ENCODE measurements around the gene KLHL26. TPM values are rescaled to one million over a fixed set of nuclear protein-coding genes. Genes with fewer than 3 reads are reported as not detected.
A peak's percentile ranks its signal among the peaks of the same experiment; 100 is the strongest.

The KLHL26 gene, protein sequence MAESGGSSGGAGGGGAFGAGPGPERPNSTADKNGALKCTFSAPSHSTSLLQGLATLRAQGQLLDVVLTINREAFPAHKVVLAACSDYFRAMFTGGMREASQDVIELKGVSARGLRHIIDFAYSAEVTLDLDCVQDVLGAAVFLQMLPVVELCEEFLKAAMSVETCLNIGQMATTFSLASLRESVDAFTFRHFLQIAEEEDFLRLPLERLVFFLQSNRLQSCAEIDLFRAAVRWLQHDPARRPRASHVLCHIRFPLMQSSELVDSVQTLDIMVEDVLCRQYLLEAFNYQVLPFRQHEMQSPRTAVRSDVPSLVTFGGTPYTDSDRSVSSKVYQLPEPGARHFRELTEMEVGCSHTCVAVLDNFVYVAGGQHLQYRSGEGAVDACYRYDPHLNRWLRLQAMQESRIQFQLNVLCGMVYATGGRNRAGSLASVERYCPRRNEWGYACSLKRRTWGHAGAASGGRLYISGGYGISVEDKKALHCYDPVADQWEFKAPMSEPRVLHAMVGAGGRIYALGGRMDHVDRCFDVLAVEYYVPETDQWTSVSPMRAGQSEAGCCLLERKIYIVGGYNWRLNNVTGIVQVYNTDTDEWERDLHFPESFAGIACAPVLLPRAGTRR
- polyA plus RNA-seq: 0.68 to 2.0 TPM (median 1.3 TPM) in 3 replicates
- 2.0 TPM for polyA plus RNA-seq (2011; ENCODE audit: low read depth)
- 0.96 and 2.0 TPM in 2 replicates for polyA plus RNA-seq (2011; cell fraction: cytosol; rRNA removed)
- 2.1 and 2.7 TPM in 2 replicates for polyA plus RNA-seq (2011; cell fraction: nucleus; rRNA removed)
- 2.4 and 3.0 TPM in 2 replicates for polyA plus RNA-seq (2012; ENCODE audit: low replicate concordance)
- polyA minus RNA-seq: 0.83 to 3.1 TPM (median 2.3 TPM) in 3 replicates
- polyA minus RNA-seq (2011; cell fraction: cytosol; rRNA and poly(A)+ RNA removed): 13.0 TPM
- polyA minus RNA-seq (2011; cell fraction: nucleus; rRNA and poly(A)+ RNA removed): 2.3 and 9.3 TPM in 2 replicates

DNA sequence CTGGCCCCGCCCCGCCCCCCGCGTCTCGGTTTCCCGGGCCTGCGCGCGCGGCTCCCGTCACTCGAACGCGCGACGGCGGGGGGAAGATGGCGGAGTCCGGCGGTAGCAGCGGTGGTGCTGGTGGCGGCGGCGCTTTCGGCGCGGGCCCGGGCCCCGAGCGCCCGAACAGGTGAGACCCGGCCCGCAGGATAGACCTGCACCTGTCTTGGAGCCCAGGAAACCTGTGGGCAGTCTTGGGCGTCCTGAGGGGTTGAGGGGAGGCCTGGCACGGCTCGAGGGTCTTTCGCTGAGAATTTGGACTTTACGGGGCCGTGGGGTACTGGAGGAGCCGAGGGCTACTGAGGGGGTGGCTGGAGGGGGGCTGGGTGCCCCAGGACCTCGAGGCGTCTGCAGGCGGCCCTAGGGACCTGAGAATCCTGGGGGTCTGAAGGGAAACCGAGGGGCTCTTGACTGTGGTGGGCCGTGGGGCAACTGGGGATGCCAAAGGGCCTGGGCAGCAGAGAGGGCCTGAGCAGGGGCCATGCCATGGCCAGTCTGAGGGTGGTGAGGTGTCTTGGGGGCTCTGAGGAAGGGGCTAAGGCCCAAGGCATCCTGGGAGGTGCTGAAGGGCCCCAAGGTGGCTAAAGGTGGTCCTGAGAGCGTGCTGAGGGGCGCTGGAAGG, at the start of gene KLHL26:
TSS of gene KLHL26 (plus strand) at position 60 of the 661 bp plus-strand sequence. CDS start at position 87, 27 bp downstream.
- TF ChIP-seq EZH2 (IDR thresholded peaks at IDR 0.05; ENCODE audit: low read length): no peak
- TF ChIP-seq, protein P1, sequence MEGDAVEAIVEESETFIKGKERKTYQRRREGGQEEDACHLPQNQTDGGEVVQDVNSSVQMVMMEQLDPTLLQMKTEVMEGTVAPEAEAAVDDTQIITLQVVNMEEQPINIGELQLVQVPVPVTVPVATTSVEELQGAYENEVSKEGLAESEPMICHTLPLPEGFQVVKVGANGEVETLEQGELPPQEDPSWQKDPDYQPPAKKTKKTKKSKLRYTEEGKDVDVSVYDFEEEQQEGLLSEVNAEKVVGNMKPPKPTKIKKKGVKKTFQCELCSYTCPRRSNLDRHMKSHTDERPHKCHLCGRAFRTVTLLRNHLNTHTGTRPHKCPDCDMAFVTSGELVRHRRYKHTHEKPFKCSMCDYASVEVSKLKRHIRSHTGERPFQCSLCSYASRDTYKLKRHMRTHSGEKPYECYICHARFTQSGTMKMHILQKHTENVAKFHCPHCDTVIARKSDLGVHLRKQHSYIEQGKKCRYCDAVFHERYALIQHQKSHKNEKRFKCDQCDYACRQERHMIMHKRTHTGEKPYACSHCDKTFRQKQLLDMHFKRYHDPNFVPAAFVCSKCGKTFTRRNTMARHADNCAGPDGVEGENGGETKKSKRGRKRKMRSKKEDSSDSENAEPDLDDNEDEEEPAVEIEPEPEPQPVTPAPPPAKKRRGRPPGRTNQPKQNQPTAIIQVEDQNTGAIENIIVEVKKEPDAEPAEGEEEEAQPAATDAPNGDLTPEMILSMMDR (optimal IDR thresholded peaks at IDR 0.05 in 1 of 3, IDR thresholded peaks at IDR 0.05 in 1 of 3, conservative IDR thresholded peaks at IDR 0.05 in 1 of 3; ENCODE audit: extremely low read depth in 1 of 3, insufficient read depth in 2 of 3, low read length in 3 of 3): no peak
- Histone ChIP-seq H3K36me3 (ENCODE audit: control insufficient read depth in 2 of 2, extremely low read depth in 1 of 2, insufficient read depth in 2 of 2, low read length in 2 of 2) (no peaks in the 10 kb centered on the region), H3K9ac (ENCODE audit: control insufficient read depth, extremely low read depth, insufficient read depth, low read length) (peak within 1 kb of the TSS; percentile 83), H3K9me3 (ENCODE audit: control insufficient read depth, low read depth, low read length) (no peaks in the 10 kb centered on the region), H3K4me2 (ENCODE audit: control insufficient read depth, extremely low read depth, insufficient read depth, low read depth, low read length) (peak within 1 kb of the TSS; percentile 90), H3K79me2 (ENCODE audit: control insufficient read depth, insufficient read depth, low read length) (no peaks in the 10 kb centered on the region), H3K4me1 (ENCODE audit: control insufficient read depth, extremely low read depth, insufficient read depth, low read length) (peaks cover 19% of the 10 kb centered on the region), H4K20me1 (ENCODE audit: control insufficient read depth, extremely low read depth, insufficient read depth, low read length) (no peaks in the 10 kb centered on the region), H3K27me3 (ENCODE audit: control insufficient read depth, extremely low read depth, insufficient read depth, low read length) (no peaks in the 10 kb centered on the region), H3K9me1 (ENCODE audit: control insufficient read depth, extremely low read depth, insufficient read depth, low read length) (no peaks in the 10 kb centered on the region), H2AFZ (ENCODE audit: control insufficient read depth, low read length) (peak within 1 kb of the TSS; percentile 88), H3K4me3 (ENCODE audit: control insufficient read depth in 2 of 3, extremely low read depth in 1 of 3, insufficient read depth in 2 of 3, low read depth in 1 of 3, low read length in 3 of 3) (peak within 1 kb of the TSS; percentile 80 to 90 (median 89)), H3K27ac (ENCODE audit: control insufficient read depth, insufficient read depth, low read length) (peak within 1 kb of the TSS; percentile 52)
- no peak for FAIRE-seq
- dilution Hi-C loops (cut with MboI; ENCODE audit: extremely low pct_ligation_motif_present, low sequenced_read_pairs): no loop called here
- no peak for DNase-seq (ENCODE audit: low read depth, low spot score)

DNA sequence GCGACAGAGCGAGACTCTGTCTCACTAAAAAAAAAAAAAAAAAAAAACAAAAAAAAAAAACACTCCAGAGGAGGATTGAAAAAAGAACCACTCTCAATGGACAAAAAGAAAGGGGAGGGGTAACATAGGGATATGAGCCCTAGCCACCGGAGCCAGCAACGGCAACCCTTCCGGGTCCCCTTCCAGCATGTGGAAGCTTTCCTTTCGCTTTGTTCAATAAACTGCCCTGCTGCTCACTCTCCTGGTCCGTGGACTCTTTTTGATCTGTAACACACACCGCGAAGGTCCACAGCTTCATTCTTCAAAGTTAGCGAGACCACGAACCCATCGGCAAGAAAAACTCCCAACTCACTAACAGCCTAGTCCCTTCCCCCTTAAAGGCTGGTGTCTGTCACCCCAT, 49.3 kb upstream of the KLHL26 start:
- no peak for TF ChIP-seq EZH2 (IDR thresholded peaks at IDR 0.05; ENCODE audit: low read length)
- TF ChIP-seq, protein P1 (optimal IDR thresholded peaks at IDR 0.05 in 1 of 3, IDR thresholded peaks at IDR 0.05 in 1 of 3, conservative IDR thresholded peaks at IDR 0.05 in 1 of 3; ENCODE audit: extremely low read depth in 1 of 3, insufficient read depth in 2 of 3, low read length in 3 of 3): no peak
- H3K4me3 ChIP-seq (ENCODE audit: control insufficient read depth in 2 of 3, extremely low read depth in 1 of 3, insufficient read depth in 2 of 3, low read depth in 1 of 3, low read length in 3 of 3): no peak overlapping the region
- H3K4me2 ChIP-seq (ENCODE audit: control insufficient read depth, extremely low read depth, insufficient read depth, low read depth, low read length): no peak overlapping the region
- no peaks in the 10 kb centered on the region for H4K20me1 ChIP-seq (ENCODE audit: control insufficient read depth, extremely low read depth, insufficient read depth, low read length)
- FAIRE-seq: no peak
- H3K27ac ChIP-seq (ENCODE audit: control insufficient read depth, insufficient read depth, low read length): no peak overlapping the region
- no peaks in the 10 kb centered on the region for H3K9me3 ChIP-seq (ENCODE audit: control insufficient read depth, low read depth, low read length)
- dilution Hi-C loops (cut with MboI; ENCODE audit: extremely low pct_ligation_motif_present, low sequenced_read_pairs): no loop called here
- no peak for DNase-seq (ENCODE audit: low read depth, low spot score)
- H3K4me1 ChIP-seq (ENCODE audit: control insufficient read depth, extremely low read depth, insufficient read depth, low read length): peaks cover 9% of the 10 kb centered on the region
- peaks cover 5 to 8% of the 10 kb centered on the region in 2 experiments for H3K36me3 ChIP-seq (ENCODE audit: control insufficient read depth in 2 of 2, extremely low read depth in 1 of 2, insufficient read depth in 2 of 2, low read length in 2 of 2)
- H3K79me2 ChIP-seq (ENCODE audit: control insufficient read depth, insufficient read depth, low read length): peaks cover 9% of the 10 kb centered on the region
- H2AFZ ChIP-seq (ENCODE audit: control insufficient read depth, low read length): no peak overlapping the region
- no peaks in the 10 kb centered on the region for H3K9me1 ChIP-seq (ENCODE audit: control insufficient read depth, extremely low read depth, insufficient read depth, low read length)
- H3K27me3 ChIP-seq (ENCODE audit: control insufficient read depth, extremely low read depth, insufficient read depth, low read length): no peaks in the 10 kb centered on the region
- no peak overlapping the region for H3K9ac ChIP-seq (ENCODE audit: control insufficient read depth, extremely low read depth, insufficient read depth, low read length)
